Tibial nerve (tissue), 4 donors: ENCODE data around the gene LAYN. TPM values are rescaled to one million over a fixed set of nuclear protein-coding genes. Genes with fewer than 3 reads are reported as not detected.

Experiments used
- DNase-seq, 2 donors: peaks; one replicate each; pipeline ENCODE4 v3.0.0-alpha.2; 2019; ENCODE audit warnings: low spot score in 2 of 2
- H3K27ac ChIP-seq, 4 donors: fragments of 200-600 bp; sonication (generic) in 3 of 4; one replicate each; pipeline ENCODE4 v1.5.1; 2017 to 2019; ENCODE audit warnings: mild to moderate bottlenecking in 1 of 4
- H3K27me3 ChIP-seq, 2 donors: fragments of 200-600 bp; sonication (generic) in 1 of 2; one replicate each; pipeline versions ENCODE4 v1.5.1 to v1.6.0; 2017 to 2019
- H3K36me3 ChIP-seq, 3 donors: fragments of 200-600 bp; sonication (generic); one replicate each; pipeline ENCODE4 v1.5.1; 2018 to 2019
- H3K4me1 ChIP-seq, 4 donors: fragments of 200-600 bp; sonication (generic) in 3 of 4; one replicate each; pipeline ENCODE4 v1.5.1; 2017 to 2019
- H3K4me3 ChIP-seq, 4 donors: fragments of 200-600 bp; sonication (generic) in 3 of 4; one replicate each; pipeline ENCODE4 v1.5.1; 2017 to 2019; ENCODE audit warnings: mild to moderate bottlenecking in 1 of 4, moderate library complexity in 1 of 4
- H3K9me3 ChIP-seq, 4 donors: fragments of 200-600 bp; sonication (generic) in 3 of 4; one replicate each; pipeline ENCODE4 v1.5.1; 2017 to 2019
- CTCF ChIP-seq, 5 experiments: fragments of 200-600 bp in 3 of 5; fragments of 450-650 bp in 2 of 5; sonication (generic) in 3 of 5; IDR thresholded peaks; one replicate each; pipeline ENCODE4 v1.5.1; 2016 to 2019; ENCODE audit warnings: antibody characterized with exemption in 5 of 5, mild to moderate bottlenecking in 3 of 5, moderate library complexity in 2 of 5
- EP300 ChIP-seq, 2 donors: sonication (generic); formaldehyde crosslinking; IDR thresholded peaks; one replicate each; pipeline ENCODE4 v1.6.1; 2017; ENCODE audit warnings: antibody characterized with exemption in 2 of 2, mild to moderate bottlenecking in 1 of 2
- POLR2A ChIP-seq, 2 donors: fragments of 450-650 bp; IDR thresholded peaks; one replicate each; pipeline ENCODE4 v1.6.1; 2017; ENCODE audit warnings: antibody characterized with exemption in 2 of 2, mild to moderate bottlenecking in 2 of 2, moderate library complexity in 2 of 2
- WGBS, 2 donors: methylation state at CpG; one replicate each; pipeline ENCODE4 v1.1.5; 2018; 5-methylcytosine and 5-hydroxymethylcytosine counted together
- total RNA-seq, 4 donors: library from RNA; depleted of rRNA; stranded (reverse); fragments of >200 nt; gene quantifications; one replicate each; pipeline ENCODE4 v1.1.0, GENCODE V29; 2016

Gene LAYN
- total RNA-seq, 4 donors from 2014 or later, result 4.6 to 20.1 (median 5.2) TPM

DNA sequence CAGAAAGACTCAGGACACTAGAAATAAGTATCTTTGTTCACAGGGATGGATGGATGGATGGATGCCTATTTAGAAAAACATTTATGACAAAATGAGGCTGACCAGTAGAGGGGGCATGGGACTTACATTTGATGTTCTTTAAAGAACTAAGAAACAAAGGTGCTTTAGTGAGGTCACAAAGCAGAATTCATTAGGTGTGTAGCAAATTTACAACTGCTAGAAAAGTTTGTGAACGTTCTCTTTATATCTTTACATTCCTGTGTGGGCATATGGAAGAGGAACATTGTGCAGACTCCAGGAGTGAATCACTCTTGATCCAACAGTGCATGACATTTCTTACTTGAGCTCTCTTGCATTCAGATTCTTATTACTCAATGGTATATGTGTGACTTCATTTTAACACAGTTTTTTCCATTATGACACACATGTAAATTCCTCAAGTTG, 45.9 kb downstream of the LAYN start:
- Histone ChIP-seq H3K27ac (no peak overlapping the region), H3K4me1 (peaks cover 0 to 9% (median 0%) of the 10 kb centered on the region in 4 donors), H3K27me3 (no peaks in the 10 kb centered on the region), H3K4me3 (no peak overlapping the region), H3K9me3 (no peaks in the 10 kb centered on the region), H3K36me3 (no peaks in the 10 kb centered on the region)
- peak in 1 of 2 donors; percentile 71 for DNase-seq
- TF ChIP-seq CTCF (IDR thresholded peaks at IDR 0.05) (peak; percentile 42 to 58 (median 54)), EP300 (IDR thresholded peaks at IDR 0.05) (no peak), POLR2A (IDR thresholded peaks at IDR 0.05) (no peak)
- WGBS, 2 donors, result 3 to 9% methylated on average over 1 of the region's 1 CpG

- DNase-seq, result no peak
- Histone ChIP-seq H3K36me3 (no peaks in the 10 kb centered on the region), H3K4me1 (peaks cover 0 to 9% (median 0%) of the 10 kb centered on the region in 4 donors), H3K27ac (peak overlapping the region in 1 of 4 donors; percentile 11), H3K9me3 (no peaks in the 10 kb centered on the region), H3K4me3 (no peak overlapping the region), H3K27me3 (no peaks in the 10 kb centered on the region)
- WGBS, 2 donors, result 69 to 77% methylated on average over 2 of the region's 2 CpGs
- no peak for TF ChIP-seq POLR2A (IDR thresholded peaks at IDR 0.05)
- TF ChIP-seq CTCF (IDR thresholded peaks at IDR 0.05), result no peak
- no peak for TF ChIP-seq EP300 (IDR thresholded peaks at IDR 0.05)
Observed at GRCh38 chr11:111589114-111589513, 48.6 kb downstream of the LAYN start.

DNA sequence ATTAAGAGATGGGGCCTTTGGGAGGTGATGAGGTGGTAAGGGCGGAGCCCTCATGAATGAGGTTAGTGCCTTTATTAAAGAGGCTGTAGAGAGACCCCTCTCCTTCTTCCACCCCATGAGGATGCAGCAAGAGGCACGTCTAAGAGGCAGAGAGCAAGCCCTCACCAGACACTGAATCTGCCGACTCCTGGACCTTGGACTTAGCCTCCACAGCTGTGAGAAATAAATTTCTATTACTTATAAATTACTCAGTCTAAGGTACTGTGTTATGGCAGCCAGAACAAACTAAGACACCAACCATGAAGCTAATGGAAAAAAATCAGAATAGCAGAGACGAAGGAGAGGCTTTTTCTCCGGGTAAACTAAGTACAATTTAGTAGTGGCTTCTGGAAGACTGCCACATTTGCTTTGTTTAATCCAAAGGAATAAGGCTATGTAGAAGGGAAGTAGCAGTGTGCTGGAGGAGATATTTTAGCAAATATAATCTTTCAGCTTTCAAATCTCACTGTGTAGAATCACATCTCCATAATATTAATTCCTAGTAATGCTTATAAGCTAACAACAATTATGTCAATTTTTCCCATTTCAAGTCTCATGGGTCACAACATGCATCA, 49.5 kb downstream of the LAYN start:
- Histone ChIP-seq H3K9me3 (no peaks in the 10 kb centered on the region), H3K4me1 (peaks cover 0 to 9% (median 0%) of the 10 kb centered on the region in 4 donors), H3K27ac (no peak overlapping the region), H3K36me3 (no peaks in the 10 kb centered on the region), H3K27me3 (no peaks in the 10 kb centered on the region), H3K4me3 (no peak overlapping the region)
- no peak for DNase-seq
- TF ChIP-seq CTCF (IDR thresholded peaks at IDR 0.05) (no peak), POLR2A (IDR thresholded peaks at IDR 0.05) (no peak), EP300 (IDR thresholded peaks at IDR 0.05) (no peak)
- WGBS, 2 donors, result 56 to 64% methylated on average over 5 of the region's 5 CpGs

DNA sequence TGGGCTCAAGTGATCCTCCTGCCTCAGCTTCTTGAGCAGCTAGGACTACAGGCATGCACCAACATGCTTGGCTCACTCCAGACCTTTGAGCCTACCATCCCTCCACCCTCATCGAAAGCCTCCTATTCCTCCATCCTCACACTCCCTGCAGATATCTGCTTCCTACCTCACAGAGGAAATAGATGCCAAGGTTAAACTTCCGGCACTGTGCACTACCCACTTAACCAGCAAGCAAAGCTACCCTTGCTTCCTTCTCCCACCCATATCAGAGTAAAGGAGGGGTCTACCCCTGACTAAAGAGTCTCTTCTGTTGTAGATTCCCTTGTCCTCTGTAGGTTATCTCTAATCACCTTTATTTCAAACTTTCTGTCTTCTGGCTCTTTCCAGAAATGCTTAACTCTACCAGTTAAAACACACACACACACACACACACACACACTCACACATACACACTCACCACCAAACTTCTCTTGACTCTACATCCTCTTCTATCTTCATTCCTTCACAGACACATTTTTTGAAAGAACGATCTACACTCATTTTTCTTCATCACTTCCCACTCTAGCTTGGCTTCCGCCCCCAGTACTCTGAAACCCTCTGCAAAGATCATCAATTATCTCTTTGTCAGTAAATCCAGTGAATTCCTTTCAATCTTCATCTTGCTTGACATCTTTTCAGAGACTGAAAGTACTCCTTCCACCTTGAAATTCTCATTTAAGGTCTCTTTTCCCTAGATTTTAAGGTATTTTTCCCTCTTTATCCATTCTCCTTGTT, 50.9 kb downstream of the LAYN start:
- no peaks in the 10 kb centered on the region for H3K36me3 ChIP-seq
- H3K9me3 ChIP-seq, result no peaks in the 10 kb centered on the region
- DNase-seq, result no peak
- no peak overlapping the region for H3K4me3 ChIP-seq
- no peak overlapping the region for H3K27ac ChIP-seq
- TF ChIP-seq POLR2A (IDR thresholded peaks at IDR 0.05) (no peak), EP300 (IDR thresholded peaks at IDR 0.05) (no peak), CTCF (IDR thresholded peaks at IDR 0.05) (no peak)
- WGBS, 2 donors, result 77 to 79% methylated on average over 4 of the region's 4 CpGs
- H3K4me1 ChIP-seq, result peaks cover 0 to 9% (median 0%) of the 10 kb centered on the region in 4 donors
- H3K27me3 ChIP-seq, result no peaks in the 10 kb centered on the region

DNA sequence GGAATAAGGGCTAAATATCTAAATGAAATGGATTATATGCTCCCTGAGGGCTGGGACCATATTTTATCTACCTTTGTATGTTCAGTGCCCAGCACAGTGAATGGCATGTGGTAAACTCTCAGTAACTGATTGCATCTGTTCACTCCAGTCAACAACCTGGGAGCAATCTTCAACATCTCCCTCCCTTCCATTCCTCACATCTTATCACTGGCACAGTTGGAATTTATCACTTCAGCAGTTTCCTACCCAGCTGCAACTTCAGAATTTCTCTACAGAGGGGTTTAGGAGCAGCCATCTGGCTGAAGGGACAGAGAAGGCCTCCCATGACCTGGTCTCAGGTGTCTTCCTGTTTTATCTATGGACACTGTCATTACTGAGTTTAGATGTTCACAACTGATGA, 52.0 kb downstream of the LAYN start:
- Histone ChIP-seq H3K4me3 (no peak overlapping the region), H3K36me3 (no peaks in the 10 kb centered on the region), H3K4me1 (peaks cover 0 to 9% (median 0%) of the 10 kb centered on the region in 4 donors), H3K9me3 (no peaks in the 10 kb centered on the region), H3K27ac (no peak overlapping the region), H3K27me3 (no peaks in the 10 kb centered on the region)
- no peak for DNase-seq
- TF ChIP-seq CTCF (IDR thresholded peaks at IDR 0.05) (no peak), EP300 (IDR thresholded peaks at IDR 0.05) (no peak), POLR2A (IDR thresholded peaks at IDR 0.05) (no peak)
